Measurements from ENCODE around the gene LYRM2.

The LYRM2 gene, protein sequence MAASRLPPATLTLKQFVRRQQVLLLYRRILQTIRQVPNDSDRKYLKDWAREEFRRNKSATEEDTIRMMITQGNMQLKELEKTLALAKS

DNA sequence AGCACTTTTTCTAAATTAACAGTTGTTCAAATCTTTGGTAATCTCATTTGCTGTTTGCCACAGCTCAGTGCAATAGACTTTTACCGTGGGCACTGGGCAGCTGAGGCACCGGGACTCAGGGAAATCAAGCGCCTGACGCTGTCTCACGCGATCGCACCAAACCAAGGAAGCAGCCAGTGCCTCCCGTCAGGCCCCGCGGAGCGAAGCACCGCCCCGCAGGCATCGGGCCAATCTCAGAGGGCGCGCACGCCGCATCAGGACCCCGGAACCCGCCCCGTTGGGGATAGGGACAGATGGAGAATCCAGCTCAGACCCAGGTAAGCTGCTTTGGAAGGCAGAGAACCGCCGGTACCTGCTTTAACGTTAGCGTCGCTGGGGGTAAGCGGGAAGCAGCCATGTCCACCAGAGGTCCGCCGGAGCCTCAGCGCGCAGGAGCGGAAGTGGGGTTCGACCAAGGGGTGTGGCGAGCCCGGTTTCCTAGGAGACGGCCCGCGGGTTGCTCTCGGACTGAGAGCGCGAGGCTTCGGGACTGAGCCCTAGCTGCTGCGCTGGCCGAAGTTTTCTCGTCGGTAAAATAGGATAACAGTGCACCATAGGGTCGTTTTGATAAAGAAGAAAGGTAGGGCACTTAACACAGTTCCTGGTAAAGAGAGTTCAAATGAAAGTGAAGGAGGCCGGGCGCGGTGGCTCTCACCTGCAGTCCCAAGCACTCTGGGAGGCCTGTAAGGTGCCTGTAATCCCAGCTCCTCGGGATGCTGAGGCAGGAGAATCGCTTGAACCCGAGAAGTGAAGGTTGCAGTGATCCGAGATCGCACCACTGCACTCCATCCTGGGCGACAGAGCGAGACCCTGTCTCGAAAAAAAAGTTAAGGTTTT lies at the start of gene LYRM2:
Gene LYRM2, minus strand, starts transcription at position 428 of the 876 bp plus-strand sequence. Its CDS starts 31 bp downstream, at position 397.
- peak; percentile 93 for DNase-seq

DNA sequence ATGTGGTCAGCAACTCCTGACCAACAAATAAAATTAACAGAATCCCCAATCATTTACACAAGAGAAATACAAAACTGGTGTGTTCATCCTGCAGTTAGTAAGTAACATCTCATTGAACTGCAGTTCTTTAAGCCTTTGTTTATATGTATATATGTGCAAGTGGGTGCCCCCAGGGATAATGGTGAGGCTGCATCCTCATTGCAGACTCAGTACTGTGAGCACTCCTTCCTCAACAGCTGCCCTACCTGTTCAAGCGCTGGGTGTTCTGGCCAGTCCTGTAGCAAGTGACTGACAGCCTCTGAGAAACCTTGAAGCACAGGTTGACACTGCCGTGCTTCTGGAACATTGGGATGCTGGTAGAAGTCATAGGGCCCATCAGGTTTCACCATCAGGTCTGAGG lies 49.8 kb upstream of the LYRM2 start:
- no peak for DNase-seq

DNA sequence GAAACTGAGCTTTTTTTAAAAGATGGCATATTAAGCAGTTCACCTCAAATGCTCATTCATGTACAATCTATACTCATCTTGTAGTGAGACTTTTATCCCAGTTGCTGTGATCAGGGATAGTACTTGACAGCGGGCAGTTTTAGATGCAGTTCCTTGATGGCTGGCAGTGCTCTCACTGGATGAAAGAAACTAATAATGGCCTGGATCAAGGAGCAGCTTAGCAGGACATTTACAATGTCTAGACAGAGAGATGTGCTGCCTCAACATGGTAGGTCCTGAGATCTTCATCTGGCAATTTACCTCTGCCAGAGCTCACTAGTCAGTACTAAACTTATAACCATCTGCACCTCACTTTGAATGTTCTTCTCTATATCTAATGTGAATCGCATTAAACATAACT lies 46.8 kb upstream of the LYRM2 start:
- DNase-seq, result no peak

DNA sequence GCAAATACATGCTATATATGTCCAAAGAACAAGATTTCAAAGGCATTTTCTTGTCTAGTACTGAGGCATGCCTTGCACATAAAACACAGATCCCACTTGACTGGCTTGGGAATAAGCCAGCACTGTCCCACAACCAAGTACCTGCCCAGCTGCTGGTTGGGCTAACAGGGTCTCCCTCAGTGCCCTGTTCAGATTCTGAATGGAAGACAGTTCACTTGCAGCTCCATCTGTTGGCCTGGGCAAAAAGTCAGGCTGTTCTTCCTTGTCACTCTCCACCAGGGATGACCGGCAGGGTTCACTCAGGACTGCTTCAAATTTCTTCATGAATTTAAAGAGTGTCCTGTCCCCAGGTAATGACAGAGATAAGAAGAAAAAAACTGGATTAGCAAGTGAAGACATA lies 44.4 kb upstream of the LYRM2 start:
- no peak for DNase-seq

DNA sequence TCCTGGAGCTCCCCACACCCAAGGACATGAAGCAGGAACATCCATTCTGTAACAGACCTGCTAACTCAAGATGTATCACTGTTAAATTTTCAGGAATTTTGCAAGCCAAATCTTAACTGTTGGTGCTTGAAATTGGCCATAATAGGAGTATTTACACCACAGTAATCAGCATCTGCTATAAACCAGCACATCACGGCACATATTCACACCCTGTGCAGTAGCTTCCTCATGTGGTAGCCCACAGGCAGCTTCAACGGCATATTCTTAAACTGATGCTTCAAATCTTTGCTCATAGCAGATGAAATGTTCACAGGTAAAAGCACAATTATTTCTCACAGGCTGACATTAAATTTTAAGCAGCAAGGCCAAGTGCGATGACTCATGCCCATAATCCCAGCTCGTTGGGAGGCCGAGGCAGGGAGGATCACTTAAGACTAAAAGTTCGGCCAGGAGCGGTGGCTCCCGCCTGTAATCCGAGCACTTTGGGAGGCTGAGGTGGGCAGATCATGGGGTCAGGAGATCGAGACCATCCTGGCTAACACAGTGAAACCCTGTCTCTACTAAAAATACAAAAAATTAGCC lies 43.5 kb upstream of the LYRM2 start:
- DNase-seq, result no peak

DNA sequence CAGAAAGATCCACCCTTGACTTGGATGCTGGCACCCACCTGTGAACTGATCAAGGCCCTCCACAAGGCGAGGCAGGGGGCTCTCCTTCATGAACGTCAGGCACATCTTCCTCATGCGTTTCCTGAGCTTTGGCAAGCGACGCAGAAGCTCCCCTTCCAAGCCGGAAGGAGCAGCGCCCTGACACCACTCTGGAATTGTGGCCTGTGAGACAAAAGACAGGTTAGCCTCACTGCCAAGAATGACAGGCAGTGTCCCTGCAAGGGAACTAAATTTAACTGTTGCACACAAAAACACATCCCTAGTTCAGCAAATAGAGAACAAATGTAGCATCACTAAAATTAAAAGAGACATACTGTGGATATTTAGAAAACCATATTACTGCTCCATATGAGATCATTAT lies 42.0 kb upstream of the LYRM2 start:
- DNase-seq, result no peak

DNA sequence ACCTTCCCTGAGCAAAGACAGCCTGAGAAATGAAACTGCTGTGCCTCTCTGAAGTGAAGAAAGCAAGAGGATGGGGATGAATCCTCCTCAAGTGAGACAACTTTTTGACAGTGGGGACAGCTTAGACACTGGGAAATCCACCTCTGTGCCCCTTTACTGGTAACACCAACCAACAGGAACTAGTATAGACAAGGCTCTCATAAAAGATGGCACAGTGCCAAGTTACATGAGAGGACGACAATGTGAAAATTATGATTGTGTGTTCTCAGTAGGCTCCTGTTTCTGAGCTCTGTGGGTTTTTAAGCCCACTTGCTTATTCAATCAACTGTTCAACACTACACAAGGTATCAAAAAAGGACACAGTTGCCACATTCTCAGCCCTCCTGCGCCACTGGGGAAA lies 41.6 kb upstream of the LYRM2 start:
- peak; percentile 39 for DNase-seq

DNA sequence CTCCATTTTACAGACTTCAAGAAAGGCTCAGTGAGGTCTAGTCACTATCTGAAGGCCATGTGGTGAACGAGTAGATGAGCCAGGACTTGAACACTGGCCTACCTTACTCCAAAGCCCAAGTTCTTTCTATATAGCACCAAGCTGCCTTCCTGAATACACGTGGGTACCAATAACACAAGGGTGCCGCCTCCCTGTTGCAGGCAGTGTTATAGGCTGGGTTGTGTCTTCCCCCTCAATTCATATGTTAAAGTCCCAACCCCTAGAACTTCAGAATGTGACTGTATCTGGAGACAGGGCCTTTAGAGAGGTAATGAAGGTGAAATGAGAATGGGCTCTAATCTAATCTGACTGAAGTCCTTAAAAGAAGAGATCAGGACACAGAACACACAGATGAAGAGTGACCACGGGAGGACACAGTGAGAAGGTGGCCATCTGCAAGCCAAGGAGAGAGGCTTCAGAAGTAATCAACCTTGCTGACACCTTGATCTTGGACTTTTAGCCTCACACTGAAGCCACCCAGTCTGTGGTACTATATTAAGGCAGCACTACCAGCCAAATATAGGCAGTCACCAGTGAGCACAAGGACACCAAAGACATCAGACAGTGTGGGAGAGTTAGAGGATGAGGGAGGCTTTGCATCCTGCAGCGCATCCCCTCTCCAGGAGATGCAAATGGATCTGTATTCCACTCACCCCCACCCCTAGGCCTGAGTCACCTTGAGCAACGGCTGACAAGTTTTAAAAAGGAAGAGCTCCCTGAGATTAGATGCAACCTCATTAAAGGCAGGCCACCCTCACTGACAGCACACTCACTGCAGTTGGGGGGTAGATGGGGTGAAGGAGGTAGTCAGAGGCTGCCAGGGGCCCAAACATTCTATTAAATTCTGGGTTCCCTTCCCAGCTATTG lies 40.9 kb upstream of the LYRM2 start:
- no peak for DNase-seq

DNA sequence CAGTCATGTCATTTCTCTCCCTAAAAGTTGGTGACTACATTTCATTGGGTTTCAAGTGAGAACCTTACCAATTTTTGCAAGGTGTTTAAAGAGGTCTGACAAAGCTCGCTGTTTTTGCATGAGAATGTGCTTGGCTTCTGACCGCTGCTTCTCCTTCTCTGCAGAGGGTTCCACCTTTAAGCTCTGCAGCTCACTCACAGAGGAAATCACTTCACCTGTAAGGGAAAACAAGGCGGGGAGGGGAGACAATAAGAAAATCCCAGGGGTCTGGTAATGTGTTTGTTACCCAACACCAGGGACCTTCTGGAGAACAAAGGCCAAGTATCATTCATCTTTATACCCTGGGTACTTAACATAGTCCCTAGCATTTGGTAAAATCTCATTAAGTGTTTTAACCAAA lies 40.0 kb upstream of the LYRM2 start:
- DNase-seq, result no peak

DNA sequence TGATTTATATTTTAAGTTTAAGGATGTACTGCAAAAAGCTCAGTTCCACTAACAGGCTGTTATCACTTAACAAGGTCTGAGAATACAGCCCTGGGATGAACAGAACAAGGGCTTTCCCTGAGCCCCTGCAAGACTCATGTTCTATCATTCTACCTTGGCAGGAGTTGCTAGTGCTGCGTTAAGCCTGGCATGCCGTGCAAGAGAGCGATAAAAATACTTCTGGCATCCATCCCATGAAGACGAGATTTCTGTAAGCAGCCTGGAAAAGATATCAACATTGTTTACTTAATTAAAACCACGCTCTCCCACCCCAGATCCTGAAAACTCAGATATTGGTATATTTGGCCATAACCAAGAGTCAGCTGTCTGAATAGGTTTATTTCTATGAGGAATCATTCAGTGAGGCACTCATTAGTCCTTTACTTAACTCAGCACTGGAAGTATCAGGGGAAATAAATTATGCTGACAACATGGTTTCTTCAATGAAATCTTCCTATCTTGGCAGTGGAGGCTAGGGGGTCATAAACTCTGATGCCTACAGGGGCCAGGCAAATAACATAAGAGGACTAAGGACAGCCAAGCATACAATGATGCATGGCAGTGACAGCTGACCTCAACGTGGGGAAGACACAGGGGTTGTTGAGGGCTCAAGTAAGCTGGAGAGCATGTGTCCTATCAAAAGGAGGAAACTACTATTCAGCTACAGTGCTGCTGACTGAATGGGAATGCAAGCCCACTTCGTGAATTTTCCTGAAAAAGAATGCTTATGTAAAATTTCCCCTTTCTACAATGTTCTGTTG lies 37.6 kb upstream of the LYRM2 start:
- DNase-seq, result no peak

DNA sequence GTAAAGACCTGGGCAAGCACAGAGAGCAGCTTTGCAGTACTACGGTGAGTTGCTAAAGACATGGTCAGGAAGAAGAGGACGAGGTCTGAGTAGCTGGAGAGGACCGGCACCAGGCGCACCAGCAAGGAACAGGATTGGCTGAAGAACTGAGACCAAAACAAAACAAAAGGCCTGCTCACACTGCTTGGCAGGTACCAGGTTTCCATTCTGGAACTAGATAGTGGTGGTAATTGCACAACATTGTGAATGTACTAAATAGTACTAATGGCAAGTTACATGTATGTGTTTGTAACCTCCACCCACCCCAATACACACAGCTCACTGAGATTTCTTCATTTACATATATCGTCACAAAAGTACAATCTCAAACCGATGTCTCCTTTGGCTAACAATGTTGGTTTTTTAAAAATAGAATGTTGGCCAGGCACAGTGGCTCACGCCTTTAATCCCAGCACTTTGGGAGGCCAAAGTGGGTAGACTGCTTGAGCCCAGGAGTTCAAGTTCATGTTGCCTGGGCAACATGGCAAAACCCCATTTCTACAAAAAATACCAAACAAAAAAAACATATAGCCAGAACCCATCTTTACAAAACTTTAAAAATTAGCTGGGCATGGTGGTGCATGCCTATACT lies 32.5 kb upstream of the LYRM2 start:
- no peak for DNase-seq

DNA sequence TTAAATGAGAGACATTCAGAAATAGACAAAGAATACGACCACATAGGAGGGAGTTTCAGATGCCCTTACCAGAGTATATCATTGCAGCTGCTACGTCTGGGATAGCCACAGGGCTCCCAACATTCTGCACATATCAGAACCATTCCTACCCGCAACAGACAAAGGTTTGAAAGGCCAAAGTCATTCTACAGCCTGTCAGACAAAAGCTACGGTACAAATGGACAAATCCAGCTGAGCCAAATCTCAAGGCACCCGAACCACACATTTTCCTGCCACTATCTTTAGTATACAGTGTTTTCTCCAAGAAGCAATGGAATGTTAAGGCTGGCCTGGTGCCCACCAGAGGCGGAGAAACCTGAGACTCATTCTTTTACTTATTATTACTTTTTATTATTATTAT lies 30.5 kb upstream of the LYRM2 start:
- no peak for DNase-seq

DNA sequence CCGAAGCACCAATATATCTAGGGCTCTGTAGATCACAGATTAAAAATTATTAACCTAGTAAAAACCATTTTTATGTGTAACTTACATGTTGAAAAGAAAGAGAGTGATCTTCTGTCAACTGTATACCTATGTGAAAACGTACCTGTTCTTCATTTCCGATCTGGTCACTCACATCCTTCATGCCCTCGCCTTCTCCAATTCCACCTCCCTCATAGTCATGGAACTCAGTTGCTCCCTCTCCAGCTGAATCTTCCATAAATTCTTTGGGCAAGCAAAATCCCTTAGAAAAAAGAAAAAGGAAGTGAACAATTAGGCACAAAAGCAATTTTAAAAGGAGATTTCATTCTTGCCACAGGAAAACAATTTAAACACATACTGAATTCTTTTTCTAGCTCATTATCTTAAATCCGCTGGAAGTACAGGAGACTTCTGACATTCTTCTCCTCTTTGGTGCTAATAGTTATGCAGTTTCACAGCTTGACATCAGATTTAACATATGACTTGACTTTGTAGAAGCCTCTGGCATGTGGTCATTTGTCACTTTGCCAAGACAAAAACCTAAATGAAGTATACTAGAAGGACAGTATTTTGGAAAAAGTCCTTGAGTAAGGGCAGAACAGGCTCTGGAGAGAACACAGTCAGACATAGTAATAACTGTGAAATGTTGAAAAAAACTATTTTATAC lies 29.5 kb upstream of the LYRM2 start:
- DNase-seq, result no peak

DNA sequence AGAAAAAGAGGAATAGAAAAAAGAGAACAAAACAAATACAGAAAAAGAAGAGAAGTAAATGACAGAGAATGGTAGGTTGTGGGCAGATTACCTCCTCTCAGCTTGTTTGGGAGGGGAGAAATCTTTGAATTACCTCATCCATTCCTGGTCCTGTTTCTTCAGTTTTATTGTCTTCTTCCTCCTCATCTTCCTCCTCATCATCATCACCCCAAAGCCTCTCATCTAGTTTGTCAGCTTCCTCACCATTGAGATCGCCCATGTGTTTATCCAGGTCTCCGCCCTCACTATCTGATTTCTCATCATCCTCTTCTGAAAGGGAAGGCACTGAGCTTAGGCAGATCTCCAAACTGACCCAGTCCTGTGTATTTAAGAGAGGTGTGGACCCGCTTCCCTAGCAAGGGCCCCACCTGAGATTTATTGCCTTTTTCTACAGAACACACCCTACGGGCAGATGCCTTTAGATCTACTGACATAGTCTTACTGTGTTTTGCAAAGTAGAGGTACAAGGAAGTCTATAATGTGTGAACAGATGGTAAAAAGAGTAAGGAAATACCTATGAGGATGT lies 24.2 kb upstream of the LYRM2 start:
- DNase-seq, result no peak

DNA sequence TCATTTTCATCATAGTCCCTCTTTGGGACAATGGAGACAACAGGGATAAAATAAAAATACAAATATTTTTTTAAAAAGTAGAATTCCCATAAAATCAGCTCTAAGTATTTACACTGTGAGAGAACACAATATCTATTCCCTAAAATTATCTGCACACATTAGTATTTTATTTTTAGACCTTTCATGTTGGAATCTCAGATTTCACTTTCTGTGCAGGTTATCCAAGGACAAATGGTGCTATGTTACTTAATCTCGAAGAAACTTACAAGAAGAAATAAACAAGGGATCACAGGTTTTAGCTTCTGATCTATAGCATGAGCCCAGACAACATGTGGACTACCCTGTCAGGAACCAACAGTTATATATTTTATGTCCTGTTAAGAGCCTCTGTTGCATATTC lies 23.0 kb upstream of the LYRM2 start:
- DNase-seq, result no peak

DNA sequence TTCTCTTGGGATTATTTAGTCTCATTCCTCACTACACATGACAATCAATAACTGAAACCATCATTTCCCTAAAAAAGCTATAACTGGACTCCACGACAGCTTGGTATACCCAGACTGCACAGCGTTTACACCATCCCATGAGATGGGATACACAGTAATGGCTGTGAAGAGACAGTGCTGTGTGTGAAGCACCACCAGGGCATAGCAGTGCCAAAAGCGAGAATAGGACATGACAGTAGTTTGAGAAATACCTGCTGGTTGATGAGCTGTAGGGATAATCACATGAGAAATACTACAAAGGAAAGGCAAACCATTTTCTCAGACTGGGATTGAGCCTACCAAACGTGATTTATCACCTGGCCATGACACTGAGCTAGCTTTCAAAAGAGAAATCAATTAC lies 22.4 kb upstream of the LYRM2 start:
- DNase-seq, result no peak

DNA sequence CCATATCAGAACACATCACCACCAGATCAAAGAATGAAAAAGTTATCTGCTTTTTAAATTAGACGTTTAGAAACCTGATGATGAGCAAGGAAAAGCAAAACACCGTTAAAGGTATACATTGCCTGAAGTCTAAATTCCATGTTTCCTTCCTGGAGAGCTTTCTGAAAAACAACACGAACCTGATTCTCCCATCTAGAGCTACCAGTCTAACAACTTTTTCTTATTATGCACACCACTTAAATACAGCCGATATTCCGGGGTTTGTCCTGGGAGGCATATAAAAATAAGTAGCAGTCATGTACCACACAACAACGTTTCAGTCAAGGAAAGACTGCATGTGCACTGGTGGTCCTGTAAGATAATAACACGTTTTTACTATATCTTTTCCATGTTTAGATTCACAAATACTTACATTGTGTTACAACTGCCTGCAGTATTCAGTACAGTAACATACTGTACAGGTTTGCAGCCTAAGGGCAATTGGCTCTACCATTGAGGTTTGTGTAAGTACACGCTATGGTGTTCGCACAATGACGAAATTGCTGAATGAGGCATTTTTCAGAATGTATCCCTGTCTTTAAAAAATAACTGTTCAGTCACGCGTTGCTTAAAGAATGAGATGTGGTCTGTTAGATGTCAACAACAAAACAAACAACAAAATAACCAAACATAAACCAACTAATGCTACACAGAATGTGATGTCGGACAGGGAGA lies 19.1 kb upstream of the LYRM2 start:
- no peak for DNase-seq

DNA sequence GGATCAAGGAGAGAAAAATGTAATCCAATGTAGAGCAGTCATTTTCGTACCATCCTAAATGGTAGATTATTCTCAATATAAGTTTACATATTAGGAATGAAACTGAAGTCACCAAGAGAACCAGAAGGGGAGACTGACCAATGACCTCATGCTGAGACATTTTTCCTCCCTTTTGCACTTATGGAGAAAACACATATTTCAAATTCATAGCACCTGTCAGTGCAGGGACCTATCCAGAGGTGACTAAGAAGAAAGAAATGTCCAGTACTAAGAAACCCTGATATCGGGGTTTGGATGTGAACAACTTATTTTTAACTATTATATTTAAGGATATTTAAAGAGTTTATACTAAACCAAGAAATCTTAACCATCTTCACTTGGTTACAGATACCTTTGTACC lies 16.6 kb upstream of the LYRM2 start:
- no peak for DNase-seq

DNA sequence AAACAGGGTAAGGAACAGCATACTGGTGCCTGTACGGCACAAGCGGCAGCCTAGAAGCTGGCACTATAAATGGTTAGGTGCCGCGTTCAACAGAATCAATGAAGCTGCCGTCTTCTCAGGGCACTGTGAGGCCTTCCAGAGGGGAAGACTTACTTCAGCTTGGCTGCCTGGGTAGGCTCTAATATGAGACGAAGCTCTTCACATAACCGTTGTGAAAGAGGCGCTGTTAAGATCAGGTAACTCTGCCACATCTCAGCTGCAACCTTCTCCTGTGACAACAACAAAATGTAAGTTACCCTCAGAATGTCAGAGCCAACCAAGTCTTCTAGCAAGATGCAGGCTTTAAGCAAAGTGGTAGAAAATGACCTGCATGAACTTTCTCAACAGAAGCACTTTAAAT lies 12.0 kb upstream of the LYRM2 start:
- no peak for DNase-seq

DNA sequence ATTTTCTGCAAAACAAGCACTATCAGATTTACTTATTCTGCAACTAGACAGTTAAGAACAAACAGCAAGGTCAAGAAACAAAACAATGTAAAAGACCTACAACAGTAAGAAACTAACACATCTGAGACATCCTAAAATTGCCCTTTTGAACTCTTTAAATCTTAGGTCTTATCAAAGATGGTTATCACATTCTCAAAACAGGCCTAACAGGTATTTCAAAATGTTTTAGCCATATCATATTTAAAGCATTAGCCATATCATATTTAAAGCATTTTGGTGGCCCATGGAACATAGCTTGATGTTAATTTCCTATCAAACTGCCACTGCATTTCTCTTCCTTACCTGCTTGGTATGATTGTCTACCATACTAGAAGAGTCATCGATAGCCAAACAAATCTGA lies 11.1 kb upstream of the LYRM2 start:
- DNase-seq, result no peak

Data from NCI-H1105 treated with DMSO at 0.1 percent for 48 hours (cell line).